PFSK-1 (cell line): Measurements from ENCODE around the gene LILRB2.

Experiments used
- POLR2AphosphoS5 ChIP-seq: IDR thresholded peaks from 2 replicates; pipeline ENCODE4 v1.6.1; 2012; ENCODE audit warnings: low read depth, mild to moderate bottlenecking, control low read depth, low read length, moderate library complexity
- REST ChIP-seq, 2 experiments: IDR thresholded peaks; 2 replicates each; pipeline versions ENCODE4 v1.6.1 to v1.8.0; 2011 to 2012; ENCODE audit warnings: low read depth in 2 of 2, low read length in 2 of 2, control low read depth in 1 of 2, inconsistent platforms in 1 of 2, mild to moderate bottlenecking in 1 of 2, moderate library complexity in 1 of 2; ENCODE audit not compliant: insufficient read depth in 1 of 2
- SIN3A ChIP-seq: IDR thresholded peaks from 2 replicates; pipeline ENCODE4 v1.6.1; 2012; ENCODE audit warnings: mild to moderate bottlenecking, low read length, moderate library complexity, borderline replicate concordance; ENCODE audit not compliant: insufficient read depth
- TAF1 ChIP-seq: IDR thresholded peaks from 2 replicates; pipeline ENCODE4 v1.6.1; 2012; ENCODE audit warnings: low read length, control low read depth, borderline replicate concordance; ENCODE audit not compliant: insufficient read depth

GRCh38 chr19:54268936-54269335 lies 12.0 kb downstream of the LILRB2 start:
- TF ChIP-seq POLR2AphosphoS5: no peak
- no peak for TF ChIP-seq REST (IDR thresholded peaks at IDR 0.05; ENCODE audit: insufficient read depth in 1 of 2, low read depth in 2 of 2, low read length in 2 of 2)
- TF ChIP-seq TAF1: no peak
- TF ChIP-seq SIN3A: no peak
